Thoracic aorta (tissue), 2 donors: Measurements from ENCODE around the gene CA9. TPM values are rescaled to one million over a fixed set of nuclear protein-coding genes. Genes with fewer than 3 reads are reported as not detected.

Source experiments
- ATAC-seq: fragments of 150-250 bp; one replicate; pipeline ENCODE4 v1.8.0; 2017; ENCODE audit warnings: low read depth; ENCODE audit not compliant: insufficient number of reproducible peaks, low FRiP score
- DNase-seq: peaks from one replicate; pipeline ENCODE4 v3.0.0-alpha.2; 2020; ENCODE audit warnings: low spot score
- H3K27ac ChIP-seq, 2 donors: fragments of 200-600 bp; sonication (generic); 1 replicate in 1 of 2; 2 replicates in 1 of 2; pipeline ENCODE4 v1.5.1; 2016; ENCODE audit warnings: mild to moderate bottlenecking in 2 of 2, moderate library complexity in 2 of 2
- H3K27me3 ChIP-seq: fragments of 200-600 bp; sonication (generic); replicated peaks from 2 replicates; pipeline ENCODE4 v1.6.0; 2016; ENCODE audit warnings: mild to moderate bottlenecking; ENCODE audit not compliant: insufficient read depth
- H3K36me3 ChIP-seq: fragments of 200-600 bp; sonication (generic); one replicate; pipeline ENCODE4 v1.5.1; 2016
- H3K4me1 ChIP-seq, 2 donors: fragments of 200-600 bp; sonication (generic); 1 replicate in 1 of 2; 2 replicates in 1 of 2; pipeline versions ENCODE4 v1.5.1 to v1.6.0; 2016; ENCODE audit warnings: low read depth in 2 of 2, mild to moderate bottlenecking in 1 of 2; ENCODE audit not compliant: control insufficient read depth in 1 of 2
- H3K4me3 ChIP-seq: fragments of 200-600 bp; sonication (generic); 2 replicates; pipeline ENCODE4 v1.5.1; 2016; ENCODE audit warnings: mild to moderate bottlenecking
- H3K9me3 ChIP-seq: fragments of 200-600 bp; sonication (generic); 2 replicates; pipeline ENCODE4 v1.5.1; 2016
- total RNA-seq, 2 donors: library from RNA; depleted of rRNA; stranded (reverse); fragments of >200 nt; gene quantifications; one replicate each; pipeline versions ENCODE4 v1.1.0 to v1.2.3, GENCODE V29; 2016
- TF ChIP-seq, protein P1 (sequence below): fragments of 200-600 bp; sonication (generic); IDR thresholded peaks from one replicate; pipeline ENCODE4 v1.5.1; 2019; ENCODE audit warnings: antibody characterized with exemption

CA9 gene
- total RNA-seq, 2 donors from 2014 or later = 10.7 TPM; not detected in 1

DNA sequence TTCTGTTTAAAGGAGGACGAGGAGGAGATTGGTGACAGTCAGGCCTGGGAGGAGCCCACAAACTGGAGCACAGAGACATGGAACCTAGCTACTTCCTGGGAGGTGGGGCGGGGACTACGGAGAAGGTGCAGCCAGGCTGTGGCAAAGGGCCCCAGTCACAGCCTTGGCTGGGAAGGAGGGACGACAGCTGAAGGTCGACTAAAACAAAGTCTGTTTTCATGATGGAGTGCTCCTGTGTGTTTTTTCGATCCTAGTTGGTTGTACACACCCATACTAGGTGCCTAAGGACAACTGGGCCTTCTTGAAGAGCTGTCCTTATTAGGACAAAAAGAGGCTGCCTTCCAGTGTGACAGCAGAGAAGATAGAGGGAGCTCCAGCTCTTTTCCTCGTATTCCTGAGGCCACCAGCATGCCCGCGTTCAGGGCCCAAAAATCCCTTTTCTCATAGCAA is 12.7 kb upstream of the CA9 start:
- DNase-seq (no peak), ATAC-seq (no peak)
- peaks cover 34 to 64% of the 10 kb centered on the region in 2 donors for H3K4me1 ChIP-seq

DNA sequence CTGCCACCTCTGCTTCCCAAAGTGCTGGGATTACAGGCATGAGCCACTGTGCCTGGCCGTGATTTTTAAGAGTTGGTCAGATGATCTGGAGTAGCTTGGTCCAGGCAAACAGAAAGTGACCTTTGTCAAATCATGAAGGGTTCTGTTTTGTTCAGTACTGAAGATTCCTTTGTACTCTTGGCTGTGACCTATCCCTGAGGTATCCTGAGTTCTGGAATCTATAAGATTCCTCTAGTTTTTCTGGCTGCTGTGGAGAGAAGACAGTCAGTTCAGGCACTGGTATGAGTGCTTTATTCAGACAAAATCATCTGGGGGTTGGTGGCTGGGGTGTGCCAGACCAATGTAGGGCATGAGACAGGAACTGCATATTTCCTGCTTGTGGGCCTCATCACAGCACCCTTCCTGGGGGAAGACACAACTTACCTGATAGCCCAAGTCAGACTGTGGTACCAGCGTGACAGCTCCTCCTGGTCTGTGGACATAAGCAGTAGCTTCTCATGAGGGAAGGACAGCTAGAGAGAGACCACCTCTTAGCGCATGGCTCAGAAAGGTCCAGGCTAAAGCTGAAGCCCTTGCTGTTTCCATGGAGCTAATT is 11.9 kb upstream of the CA9 start:
- H3K4me3 ChIP-seq = no peak overlapping the region
- TF ChIP-seq, protein P1, sequence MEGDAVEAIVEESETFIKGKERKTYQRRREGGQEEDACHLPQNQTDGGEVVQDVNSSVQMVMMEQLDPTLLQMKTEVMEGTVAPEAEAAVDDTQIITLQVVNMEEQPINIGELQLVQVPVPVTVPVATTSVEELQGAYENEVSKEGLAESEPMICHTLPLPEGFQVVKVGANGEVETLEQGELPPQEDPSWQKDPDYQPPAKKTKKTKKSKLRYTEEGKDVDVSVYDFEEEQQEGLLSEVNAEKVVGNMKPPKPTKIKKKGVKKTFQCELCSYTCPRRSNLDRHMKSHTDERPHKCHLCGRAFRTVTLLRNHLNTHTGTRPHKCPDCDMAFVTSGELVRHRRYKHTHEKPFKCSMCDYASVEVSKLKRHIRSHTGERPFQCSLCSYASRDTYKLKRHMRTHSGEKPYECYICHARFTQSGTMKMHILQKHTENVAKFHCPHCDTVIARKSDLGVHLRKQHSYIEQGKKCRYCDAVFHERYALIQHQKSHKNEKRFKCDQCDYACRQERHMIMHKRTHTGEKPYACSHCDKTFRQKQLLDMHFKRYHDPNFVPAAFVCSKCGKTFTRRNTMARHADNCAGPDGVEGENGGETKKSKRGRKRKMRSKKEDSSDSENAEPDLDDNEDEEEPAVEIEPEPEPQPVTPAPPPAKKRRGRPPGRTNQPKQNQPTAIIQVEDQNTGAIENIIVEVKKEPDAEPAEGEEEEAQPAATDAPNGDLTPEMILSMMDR = no peak
- H3K9me3 ChIP-seq = no peaks in the 10 kb centered on the region
- DNase-seq (no peak), ATAC-seq (no peak)
- peak overlapping the region; percentile 99 for H3K27ac ChIP-seq
- H3K4me1 ChIP-seq = peaks cover 34 to 58% of the 10 kb centered on the region in 2 donors
- H3K36me3 ChIP-seq = peaks cover 10% of the 10 kb centered on the region
- H3K27me3 ChIP-seq = no peaks in the 10 kb centered on the region

More for the DNA sequence above, 12.7 kb upstream of the CA9 start:
- Histone ChIP-seq H3K27me3 (no peaks in the 10 kb centered on the region), H3K9me3 (no peaks in the 10 kb centered on the region), H3K27ac (peak overlapping the region; percentile 99), H3K36me3 (peaks cover 10% of the 10 kb centered on the region), H3K4me3 (peak overlapping the region; percentile 98)
- TF ChIP-seq, protein P1 = peak; percentile 42

DNA sequence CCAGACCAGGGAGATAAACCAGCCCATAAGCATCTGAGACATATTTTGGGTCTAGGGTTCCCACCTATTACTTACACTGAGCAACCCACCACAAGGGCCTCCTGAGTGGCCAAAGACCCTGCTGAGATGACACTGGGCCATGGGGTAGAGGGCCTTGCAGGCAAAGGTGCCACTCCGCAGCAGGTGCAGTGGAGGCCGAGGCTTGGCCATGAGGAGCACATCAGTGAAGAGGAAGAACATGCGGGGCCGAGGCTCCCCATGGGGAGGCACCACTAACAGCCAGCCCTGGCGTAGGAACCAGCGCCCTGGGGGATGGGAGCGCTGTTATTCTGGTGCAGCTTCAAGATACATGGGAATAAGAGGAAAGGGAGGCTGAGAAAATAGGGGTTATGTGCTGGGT is 11.3 kb upstream of the CA9 start:
- no peaks in the 10 kb centered on the region for H3K9me3 ChIP-seq
- ATAC-seq (no peak), DNase-seq (no peak)
- peaks cover 34 to 53% of the 10 kb centered on the region in 2 donors for H3K4me1 ChIP-seq
- TF ChIP-seq, protein P1 = no peak
- H3K27ac ChIP-seq = peak overlapping the region; percentile 99
- no peak overlapping the region for H3K4me3 ChIP-seq
- H3K36me3 ChIP-seq = peaks cover 10% of the 10 kb centered on the region
- no peaks in the 10 kb centered on the region for H3K27me3 ChIP-seq

DNA sequence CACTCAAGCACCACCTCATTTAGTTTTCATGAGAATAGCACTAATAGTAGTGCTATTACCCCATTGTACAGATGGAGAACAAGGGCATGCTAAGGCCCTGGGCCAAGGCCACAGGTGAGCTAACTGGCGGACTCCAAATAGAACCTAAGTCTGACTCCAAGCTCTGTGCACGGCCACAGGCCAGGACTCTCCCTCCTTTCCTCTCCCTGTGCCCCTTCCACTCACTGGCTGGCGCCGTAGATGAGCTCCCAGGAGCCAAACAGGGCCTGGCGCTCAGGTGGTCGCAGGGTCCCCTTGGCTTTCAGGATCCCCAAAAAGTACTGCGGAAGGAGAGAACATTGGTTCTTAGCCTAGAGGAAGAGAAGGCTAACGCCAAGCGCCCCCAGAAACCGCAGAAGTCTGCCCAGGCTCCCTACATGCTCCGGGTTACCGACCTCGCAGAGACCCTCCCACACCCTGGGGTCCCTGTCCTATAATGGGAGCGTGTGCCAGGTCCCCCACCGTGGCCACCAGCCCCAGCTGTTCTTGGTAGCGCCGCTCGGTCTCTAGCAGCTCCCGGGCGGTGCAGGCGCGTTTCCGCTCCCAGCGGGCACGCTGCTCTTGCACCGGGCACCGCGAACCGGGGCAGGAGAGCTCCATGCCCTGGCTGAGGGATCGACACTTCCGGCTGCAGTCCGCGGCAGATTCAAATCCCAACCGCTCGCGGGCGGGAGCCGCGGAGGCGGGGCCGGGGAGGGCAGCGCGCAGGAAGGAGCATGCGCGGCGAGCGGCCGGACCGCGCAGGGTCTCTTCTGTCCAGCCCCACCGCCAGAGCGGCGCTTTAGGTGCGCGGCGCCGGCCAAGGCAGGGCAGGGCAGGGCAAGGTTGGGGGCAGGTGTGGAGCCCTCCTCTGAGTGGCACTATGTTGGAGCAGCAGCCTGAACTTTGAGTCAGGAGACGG is 8.9 kb upstream of the CA9 start, which contains the start of gene ARHGEF39:
Gene ARHGEF39, minus strand, starts transcription at position 665 of the 940 bp plus-strand sequence. Its CDS starts 26 bp downstream, at position 639.
- ATAC-seq (peak; percentile 29), DNase-seq (no peak)
- TF ChIP-seq, protein P1 = no peak
- Histone ChIP-seq H3K27me3 (no peaks in the 10 kb centered on the region), H3K9me3 (no peaks in the 10 kb centered on the region), H3K27ac (peak within 1 kb of the TSS; percentile 99), H3K36me3 (peaks cover 10% of the 10 kb centered on the region), H3K4me1 (peaks cover 32 to 49% of the 10 kb centered on the region in 2 donors), H3K4me3 (peak within 1 kb of the TSS; percentile 73)

DNA sequence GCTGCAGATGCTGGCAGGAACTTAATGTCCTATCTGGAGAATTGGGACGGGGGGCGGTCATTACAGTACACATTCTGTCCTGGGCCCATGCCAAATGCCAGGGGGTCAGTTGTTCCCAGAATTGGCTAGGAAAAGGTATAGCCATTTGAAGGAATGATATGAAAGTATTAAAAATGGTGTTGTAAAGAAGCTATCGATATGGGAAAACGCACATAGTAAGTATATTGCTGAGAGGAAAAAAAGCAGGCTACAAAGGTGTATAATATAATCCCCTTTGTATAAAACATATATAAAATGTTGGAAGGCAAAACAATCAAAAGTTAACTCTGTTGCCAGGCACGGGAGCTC is 8.3 kb upstream of the CA9 start:
- peaks cover 26 to 43% of the 10 kb centered on the region in 2 donors for H3K4me1 ChIP-seq
- H3K9me3 ChIP-seq = no peaks in the 10 kb centered on the region
- peaks cover 4% of the 10 kb centered on the region for H3K36me3 ChIP-seq
- no peak for DNase-seq
- H3K4me3 ChIP-seq = peak overlapping the region; percentile 73
- peak overlapping the region in 1 of 2 donors; percentile 99 for H3K27ac ChIP-seq
- no peaks in the 10 kb centered on the region for H3K27me3 ChIP-seq
- TF ChIP-seq, protein P1 = no peak
- no peak for ATAC-seq
